Nucleus accumbens (tissue), 56 donors: Measurements from ENCODE around the gene SCD5.

ENCODE experiments used
- DNase-seq, 56 donors: peaks; one replicate each; lab custom pipeline; 2025; lab: John Stamatoyannopoulos, UW

SCD5 gene

GRCh38 chr4:82697561-82697960 is 101.0 kb downstream of the SCD5 start:
- DNase-seq: no peak

DNA sequence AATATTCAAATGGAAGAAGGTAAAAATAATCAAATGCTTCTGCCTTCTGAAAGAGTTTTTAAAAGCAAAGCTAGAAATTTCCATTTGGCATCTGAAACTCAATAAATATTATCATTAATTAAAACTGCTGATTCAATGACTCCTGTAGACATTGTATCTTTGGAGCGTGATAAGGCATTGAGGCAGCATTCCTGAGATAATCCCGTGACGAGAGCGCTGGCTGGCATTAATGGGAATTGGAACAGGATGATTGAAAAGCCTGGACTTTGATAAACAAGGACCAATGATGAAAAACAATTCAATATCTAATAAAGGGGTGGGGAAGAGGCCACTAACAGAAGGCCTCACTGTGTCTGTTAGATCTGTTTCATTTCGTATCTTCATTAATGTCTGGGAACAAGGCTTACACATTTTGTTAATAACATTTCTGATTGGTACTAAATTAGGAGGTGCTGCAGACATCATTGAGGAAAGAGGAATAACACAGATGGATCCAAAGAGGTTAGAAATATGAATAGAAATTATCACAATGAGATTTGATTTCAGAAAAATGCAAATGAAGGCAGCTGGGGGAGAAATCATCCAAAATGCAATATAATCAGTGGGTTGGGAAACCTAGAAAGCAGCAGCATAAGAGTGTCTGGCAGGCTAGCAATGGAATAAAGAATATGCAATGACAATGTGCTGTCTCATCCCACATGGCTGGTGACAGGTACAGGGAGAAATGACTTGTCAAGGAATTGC is 102.3 kb downstream of the SCD5 start:
- peak in 1 of 56 donors; percentile 17 for DNase-seq

DNA sequence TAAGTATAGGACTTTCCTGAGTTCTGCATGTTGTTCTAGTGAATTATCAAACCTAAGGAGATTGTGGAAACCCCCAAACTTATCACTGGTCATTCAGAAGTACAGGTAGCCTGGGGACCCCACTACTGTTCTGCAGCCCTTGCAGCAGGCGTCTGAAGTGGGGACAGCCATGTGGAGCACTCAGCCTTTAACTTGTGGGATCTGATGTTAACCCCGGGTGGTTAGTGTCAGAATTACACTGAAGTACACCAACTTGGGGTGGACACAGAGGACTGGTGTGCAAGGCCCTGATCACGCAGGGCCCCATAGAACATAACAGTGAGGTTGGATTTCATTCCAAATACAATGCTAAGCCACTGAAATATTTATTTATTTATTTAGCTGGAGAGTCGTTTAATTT is 103.7 kb downstream of the SCD5 start:
- DNase-seq: no peak

DNA sequence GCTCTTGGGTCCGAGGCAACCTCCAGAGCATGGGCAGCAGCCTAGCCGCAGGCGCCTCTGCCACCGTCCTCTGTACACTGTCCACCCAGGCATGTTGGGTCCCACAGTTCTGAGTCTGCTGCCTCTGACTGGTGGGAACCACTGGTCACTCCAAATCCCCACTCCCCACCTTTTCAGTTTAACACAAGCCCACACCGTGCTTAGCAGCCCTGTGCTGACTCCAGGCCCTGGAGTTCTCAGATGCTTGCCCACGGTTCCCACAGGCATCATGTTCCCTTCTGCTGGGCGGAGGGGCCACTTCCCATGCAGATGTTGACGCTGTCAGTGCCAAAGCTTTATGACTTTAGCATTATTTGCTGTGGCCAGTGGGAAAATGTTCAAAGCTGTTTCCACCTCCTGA is 104.5 kb downstream of the SCD5 start:
- DNase-seq: no peak

DNA sequence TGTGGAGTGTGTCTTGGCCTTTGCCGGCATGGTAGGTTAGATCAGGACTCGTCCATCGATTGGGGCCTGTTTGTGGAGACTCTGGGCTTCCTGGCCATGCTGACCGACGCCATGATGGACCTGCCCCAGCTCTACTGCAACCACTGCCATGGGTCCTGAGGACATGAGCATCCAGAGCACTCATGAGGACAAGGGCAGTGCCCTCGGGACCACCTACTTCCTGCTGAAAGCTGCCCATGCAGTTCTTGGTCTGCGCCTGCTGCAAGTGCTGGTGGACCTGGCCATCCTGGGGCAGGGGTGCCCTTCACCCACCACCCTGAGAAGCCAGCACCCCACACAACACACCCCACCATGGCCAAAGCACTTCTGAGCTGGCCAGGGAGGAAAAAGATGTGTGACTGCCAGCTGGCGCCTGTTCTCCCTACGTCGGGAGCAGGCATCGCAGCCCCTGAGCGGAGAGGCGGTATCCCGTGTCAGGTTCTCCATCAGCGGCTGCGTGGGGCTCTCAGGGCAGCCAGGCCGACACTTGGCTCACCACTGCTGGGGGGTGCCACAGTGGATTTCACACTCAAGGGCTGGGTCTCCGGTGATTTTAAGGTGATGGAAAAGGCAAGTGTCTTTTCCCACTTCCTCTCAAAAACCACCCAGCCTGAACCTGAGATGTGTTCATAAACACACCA is 106.4 kb downstream of the SCD5 start:
- no peak for DNase-seq

GRCh38 chr4:82691431-82691830 is 107.2 kb downstream of the SCD5 start:
- no peak for DNase-seq

DNA sequence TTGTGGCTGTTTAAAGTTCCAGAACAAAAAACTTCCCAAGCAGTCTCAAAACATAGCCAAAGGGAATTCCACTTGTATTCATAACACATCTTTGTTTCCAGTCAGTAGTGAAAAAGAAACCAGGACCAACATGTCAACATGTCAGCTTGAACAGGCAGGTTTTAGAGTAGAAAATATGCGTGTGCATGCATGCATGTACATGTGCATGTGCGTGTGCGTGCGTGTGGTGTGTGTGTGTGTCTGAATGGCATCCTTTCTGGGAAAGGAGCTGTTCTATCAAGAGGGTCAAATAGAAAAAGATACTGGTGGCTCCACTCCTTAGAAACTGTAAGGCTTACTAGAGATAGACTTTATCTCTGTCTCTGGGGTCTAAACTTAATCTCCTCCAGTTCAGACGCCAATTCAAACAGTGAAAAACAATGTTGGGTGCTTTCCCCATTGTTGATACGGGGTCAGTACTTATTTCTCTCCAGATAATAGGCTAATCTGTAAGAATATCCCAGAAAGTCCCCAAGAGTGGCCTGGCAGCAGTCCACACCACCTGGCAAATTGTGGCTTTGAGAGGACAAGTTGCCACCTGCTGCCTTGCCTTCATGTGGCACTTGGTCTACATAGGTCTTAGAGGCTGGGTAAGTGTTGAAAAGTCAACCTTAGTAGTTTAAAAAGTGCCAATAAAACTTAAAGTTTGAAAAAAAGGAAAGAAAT is 110.4 kb downstream of the SCD5 start:
- no peak for DNase-seq

- no peak for DNase-seq
These were observed 111.1 kb downstream of the SCD5 start for GRCh38 chr4:82687531-82687930.

DNA sequence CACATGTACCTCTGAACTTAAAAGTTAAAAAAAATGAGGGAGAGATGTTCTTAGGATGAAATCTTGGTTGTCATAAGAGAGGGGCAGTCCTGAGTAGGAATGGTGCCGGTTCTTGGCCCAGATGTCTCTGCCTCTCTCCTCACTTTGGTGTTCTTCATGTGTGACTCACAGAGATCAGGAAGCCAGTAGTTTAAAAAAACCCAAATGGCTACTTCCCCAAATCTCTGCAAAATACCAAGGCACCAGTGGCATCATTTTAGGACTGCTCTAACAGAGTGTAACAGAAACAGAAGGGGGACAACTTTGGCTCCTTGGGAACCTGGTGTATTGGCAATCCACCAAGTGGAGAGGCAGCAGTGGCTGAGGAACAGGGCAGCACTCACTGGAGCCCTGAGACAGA is 116.8 kb downstream of the SCD5 start:
- no peak for DNase-seq

DNA sequence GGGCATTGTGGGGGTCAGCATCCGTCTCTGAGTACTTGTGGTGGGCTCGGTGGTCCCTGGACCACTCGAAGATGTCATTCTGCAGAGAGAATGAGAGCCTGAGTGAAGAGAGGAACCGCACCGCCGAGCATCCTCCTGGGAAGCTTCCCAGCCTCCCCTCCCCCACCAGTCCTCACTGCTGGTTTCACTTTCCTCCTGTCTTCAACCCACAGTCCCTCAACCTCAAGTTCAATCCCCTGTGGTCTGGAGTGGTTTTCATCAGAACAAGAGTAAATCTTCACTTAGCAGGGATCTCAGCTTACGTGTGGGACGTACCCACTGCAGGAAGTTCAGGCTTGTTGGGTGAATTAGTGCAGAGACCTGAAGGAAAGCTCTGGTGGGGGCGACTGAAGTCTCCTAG is 117.8 kb downstream of the SCD5 start:
- no peak for DNase-seq

- no peak for DNase-seq
These were observed 119.1 kb downstream of the SCD5 start for GRCh38 chr4:82679531-82679930.

DNA sequence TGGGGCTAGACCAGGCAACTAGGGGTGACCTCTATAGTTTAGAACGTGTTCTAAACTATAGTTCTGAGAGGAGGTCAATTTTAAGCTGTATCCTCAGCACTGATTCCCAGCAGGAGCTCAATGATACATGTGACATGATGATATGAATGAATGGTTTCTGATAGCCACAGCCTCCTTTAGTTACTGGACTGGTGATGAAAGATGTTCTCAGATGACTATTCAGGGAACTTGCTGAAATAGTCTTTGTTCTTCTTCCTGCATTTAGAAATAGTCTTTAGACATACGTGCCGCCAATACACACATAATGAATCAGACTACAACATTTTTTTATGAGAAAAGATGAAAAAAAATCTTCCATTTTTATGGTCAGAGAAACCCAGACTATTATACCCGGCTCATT is 120.5 kb downstream of the SCD5 start:
- DNase-seq: no peak

DNA sequence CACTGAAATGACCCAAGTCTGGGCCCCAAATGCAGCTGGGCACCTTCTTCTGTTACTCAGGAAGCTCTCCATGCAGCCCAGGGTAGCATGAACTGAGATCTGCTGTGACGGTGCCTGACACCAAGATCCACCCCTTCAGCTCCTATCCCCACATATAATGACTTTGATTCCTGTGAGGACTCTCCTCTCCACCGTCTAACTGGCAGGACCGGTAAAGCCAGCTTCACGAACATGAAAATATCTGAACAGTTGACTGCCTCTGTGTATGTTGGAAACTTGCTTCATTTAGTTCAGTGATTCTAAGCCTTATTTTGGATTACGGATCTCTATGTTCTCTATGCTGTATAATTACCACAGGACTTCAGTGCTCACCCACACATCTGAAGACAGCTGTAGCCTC is 121.3 kb downstream of the SCD5 start:
- no peak for DNase-seq

- no peak for DNase-seq
These were observed 130.7 kb downstream of the SCD5 start for GRCh38 chr4:82667761-82668480.

DNA sequence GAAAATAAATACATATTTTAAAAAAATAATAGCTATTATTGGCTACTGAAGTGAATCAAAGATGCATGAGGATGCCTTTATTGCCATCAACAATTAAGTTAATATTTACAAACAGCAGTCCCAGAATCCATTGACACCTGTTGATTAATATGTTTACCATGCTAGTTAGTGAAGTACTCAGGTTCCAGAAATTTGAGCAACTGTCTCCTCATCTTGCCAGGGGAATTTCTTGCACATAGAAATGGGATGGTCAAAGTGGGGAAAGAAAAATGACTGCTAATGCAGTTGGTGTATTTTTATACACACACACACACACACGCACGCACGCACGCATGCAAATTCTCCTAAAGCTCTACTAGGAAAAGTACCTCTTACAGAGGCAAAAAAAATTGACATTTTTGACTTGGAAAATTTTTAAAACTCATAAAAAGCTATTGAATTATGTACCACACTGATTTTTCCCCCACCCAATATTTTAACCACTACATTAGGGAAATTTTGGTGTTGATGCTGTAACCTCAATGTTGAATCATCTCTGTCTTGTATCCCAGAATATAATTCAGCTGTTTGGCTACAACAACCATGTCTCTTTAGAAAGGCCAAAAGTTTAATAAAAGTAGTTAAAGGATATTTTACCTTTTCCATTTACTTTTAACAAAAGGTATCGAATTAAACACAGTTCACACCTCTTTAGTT is 131.5 kb downstream of the SCD5 start:
- no peak for DNase-seq

DNA sequence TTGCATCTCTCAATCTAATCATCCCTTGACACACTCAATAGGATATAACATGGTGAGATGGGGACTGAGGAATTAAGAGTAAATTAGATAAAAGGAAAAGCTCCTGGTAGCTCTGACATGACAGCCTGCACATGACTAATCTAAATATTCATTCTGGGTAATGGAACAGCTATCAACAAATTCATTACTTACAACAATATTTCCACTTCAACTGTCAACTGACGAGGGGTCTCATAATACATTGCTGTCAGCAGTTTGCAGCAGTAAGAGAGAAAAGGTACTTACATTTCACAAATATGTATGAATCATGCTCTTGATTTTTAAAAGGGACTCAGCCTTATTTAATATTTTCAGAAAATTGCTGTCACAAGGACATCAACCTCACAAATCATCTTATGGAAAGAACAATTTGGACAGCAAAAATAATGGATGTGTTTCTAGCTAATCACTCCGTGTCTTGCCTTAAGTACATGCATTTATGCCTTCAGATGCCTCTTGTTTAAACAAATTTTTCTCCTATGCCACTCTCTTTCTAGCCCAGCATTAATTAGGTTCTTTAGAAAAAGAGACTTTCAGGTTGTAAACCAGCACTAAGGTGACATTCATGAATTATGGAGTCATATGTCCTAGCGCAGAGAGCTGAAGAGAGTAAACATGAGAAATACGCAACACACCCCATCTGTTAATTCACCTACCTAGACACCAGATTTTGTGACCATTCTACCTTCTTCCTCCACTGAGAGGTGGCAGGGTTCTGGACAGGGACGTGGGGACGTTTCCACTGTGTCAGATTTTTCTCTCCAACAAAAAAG is 137.2 kb downstream of the SCD5 start:
- DNase-seq: no peak

DNA sequence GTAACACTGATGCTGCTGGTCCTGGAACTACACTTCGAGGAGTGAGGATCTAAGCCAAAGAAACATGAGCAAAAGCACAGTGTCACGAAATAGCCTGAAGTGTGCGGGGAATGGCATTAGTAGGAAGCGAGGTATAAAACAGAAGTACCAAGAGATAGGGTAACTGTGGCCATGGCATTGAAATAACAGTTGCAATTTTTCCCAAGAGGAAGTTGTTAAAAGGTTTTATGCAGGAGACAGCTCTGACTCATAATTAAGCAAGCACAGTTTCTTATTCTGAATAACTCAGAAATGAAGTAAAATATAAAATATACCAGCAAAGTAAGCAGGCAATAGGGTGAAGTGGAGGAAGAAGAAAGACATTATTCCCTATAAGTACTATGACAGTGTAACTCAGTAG is 146.5 kb downstream of the SCD5 start:
- DNase-seq: no peak

- no peak for DNase-seq
These were observed 147.7 kb downstream of the SCD5 start for GRCh38 chr4:82650868-82651267.

DNA sequence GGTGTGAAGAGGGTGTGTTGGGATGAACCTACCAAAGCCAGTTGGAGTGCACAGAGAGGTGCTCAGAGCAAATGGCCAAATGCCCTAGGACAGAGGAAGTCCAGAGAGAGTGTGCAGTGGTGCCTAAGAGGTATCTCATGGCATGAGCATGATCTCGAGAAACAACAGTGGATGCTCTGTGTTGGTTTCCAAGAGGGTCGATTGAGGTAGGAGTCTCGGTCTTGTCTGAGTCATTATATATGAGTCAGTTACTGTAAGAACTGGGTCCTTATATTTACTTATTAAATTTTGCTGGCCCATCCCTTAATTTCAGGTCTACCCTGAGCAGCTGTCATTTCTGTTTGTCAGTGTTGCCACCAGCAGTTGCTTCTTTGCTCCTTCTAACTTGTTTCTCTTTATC is 150.2 kb downstream of the SCD5 start:
- no peak for DNase-seq
